GM18868 (cell line): Measurements from ENCODE around the gene MTCH1.

ENCODE experiments used
- ATAC-seq: cut with Tn5 transposase; IDR thresholded peaks from one replicate; pipeline ENCODE4 v1.9.1; 2021; ENCODE audit warnings: mild to moderate bottlenecking, moderate library complexity; ENCODE audit not compliant: unreplicated experiment

MTCH1 gene

DNA sequence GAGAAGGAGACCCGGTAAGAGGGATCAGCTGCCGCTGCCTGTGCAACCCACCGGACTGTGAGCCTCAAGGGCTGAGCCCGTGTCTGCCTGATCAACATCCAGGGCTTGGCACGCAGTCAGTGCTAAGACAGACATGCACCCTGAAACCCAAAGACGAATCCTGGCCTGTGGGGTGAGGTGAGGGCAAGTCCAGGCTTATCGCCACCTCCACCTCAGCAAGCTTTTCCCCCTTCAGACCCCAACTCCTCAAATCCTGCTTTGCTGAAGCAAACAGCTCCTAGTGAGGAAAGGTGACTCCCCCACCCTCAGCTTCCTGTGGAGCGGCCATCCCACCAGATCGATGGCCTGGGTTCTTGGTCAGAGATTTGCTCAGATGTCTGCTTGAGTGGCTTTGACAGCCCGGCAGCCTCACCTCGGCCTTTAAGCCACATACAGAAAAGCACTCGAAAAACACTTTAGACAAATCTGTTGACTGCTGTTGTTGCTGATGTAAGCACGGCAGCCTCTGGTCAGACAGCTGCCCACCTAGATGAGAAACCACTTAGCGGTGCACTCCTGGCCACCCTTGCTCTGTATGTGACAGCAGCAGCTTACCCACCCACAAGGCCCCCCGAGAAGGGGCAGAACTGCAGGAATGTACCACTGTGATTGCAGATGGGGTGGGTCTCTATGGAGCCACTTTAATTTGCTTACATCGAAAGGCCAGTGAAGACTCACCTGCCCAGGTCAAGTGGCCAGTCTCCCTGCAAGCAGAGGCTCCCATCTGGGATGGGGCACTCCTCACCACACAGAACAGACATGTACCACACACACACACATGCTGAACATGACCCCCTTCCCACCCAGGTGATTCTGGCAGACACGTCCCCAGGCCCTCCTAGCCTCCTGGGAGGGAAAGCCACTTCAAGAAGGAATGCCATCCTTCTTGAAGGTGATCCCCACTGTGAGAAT lies 14.8 kb downstream of the MTCH1 start:
- ATAC-seq = no peak

GRCh38 chr6:36969988-36970891 lies 15.8 kb downstream of the MTCH1 start:
- ATAC-seq = no peak

- ATAC-seq = no peak
Measured at GRCh38 chr6:36969240-36969691, 16.7 kb downstream of the MTCH1 start.

GRCh38 chr6:36968266-36968977 lies 17.6 kb downstream of the MTCH1 start:
- ATAC-seq = no peak

GRCh38 chr6:36967757-36968156 lies 18.2 kb downstream of the MTCH1 start:
- ATAC-seq = no peak

DNA sequence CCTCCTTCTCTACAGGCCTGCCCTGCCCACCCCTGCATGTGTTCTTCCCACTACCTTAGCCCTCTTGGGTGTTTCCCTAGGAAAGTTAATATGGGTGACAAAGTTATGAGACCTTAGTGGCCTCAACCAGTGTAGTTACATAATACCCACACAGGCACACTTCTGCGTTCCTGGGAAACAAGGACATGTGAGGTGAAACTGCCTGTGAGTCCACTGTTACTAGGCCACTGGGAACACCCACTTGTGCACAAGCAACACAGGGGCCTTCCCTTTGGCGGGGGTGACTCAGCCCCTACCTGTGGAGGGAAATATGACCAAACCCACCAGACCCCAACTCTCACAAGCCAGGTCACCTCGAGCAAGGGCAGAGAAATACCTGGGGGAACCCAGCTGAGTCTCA lies 18.7 kb downstream of the MTCH1 start:
- ATAC-seq = no peak

- ATAC-seq = no peak
Measured at GRCh38 chr6:36964908-36965307, 21.1 kb downstream of the MTCH1 start.

DNA sequence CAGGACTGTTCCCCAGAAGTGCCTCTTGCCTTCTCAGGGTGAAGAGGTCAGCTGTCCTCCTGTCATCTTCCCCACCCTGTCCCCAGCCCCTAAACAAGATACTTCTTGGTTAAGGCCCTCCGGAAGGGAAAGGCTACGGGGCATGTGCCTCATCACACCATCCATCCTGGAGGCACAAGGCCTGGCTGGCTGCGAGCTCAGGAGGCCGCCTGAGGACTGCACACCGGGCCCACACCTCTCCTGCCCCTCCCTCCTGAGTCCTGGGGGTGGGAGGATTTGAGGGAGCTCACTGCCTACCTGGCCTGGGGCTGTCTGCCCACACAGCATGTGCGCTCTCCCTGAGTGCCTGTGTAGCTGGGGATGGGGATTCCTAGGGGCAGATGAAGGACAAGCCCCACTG lies 21.6 kb downstream of the MTCH1 start:
- ATAC-seq = no peak

- no peak for ATAC-seq
Measured at GRCh38 chr6:36963451-36964290, 22.3 kb downstream of the MTCH1 start.

GRCh38 chr6:36962874-36963273 lies 23.1 kb downstream of the MTCH1 start:
- ATAC-seq = peak; percentile 73

DNA sequence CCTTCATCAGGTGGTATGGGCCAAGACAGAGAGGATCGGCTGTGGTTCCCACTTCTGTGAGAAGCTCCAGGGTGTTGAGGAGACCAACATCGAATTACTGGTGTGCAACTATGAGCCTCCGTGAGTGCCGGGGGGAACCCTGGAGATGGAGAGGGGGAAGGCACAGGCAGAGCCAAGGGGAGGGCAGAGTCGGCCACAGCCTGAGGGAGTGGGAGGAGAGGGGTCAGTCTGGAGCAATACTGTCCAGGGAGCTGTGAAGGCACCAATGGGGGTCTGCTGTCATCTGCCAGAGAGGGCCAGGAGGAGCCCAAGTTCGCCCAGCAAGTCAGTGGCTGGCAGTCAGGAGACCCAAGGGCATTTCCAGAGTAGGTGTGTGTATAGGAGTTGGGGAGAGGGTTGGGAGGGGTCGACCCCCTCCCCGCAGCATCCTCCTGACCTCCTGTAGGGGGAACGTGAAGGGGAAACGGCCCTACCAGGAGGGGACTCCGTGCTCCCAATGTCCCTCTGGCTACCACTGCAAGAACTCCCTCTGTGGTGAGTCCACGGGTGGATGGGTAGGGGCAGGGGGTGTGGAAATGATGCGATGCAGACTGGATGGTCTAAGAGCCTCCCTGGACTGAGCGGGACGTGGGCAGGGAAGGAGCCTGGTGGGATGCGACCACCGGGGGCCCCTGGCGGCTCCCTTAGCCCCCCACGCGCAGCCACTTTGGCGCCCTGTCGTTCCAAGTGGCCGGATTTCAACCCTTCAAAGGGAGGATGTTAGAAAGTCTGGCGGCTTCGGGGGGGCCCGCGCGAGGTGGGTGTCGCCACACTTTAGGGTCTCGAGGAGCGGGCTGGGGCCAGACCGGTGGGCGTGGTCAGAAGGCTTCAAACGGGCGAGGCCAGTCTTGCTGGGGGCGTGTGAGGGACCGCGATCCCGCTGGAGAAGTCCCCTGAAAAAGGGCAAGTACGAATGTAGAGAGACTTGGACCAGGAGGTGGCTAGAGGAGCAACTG lies 24.3 kb downstream of the MTCH1 start:
- ATAC-seq = no peak

- ATAC-seq = no peak
Measured at GRCh38 chr6:36959555-36960250, 26.3 kb downstream of the MTCH1 start.

DNA sequence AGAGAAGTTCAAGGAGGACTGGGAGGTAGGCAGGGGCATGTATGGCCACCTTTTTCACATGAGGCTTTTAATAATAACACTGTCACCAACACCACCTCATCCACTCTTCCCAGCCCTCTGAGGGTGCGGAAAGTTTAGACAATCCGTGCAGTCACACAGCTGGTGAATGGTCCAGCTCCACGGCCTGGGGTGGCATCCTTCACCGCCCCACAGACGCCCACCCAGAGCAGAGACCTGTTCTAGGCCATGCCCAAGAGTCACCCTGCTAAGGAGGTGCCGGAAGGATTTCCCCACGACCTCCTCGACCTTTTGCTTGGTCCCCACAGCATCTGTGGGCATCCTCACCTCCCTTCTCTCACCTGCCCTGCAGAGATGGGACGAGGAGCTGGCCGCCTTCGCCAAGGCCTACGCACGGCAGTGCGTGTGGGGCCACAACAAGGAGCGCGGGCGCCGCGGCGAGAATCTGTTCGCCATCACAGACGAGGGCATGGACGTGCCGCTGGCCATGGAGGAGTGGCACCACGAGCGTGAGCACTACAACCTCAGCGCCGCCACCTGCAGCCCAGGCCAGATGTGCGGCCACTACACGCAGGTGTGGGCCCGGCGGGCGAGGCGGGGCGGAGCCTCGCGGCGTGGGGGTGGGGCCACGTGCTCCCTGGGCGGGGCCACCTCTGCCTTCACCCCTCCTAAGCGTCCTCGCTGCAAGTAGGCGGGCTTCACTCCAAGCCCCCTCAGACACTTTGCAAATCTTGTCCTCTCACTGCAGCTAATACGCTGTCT lies 27.0 kb downstream of the MTCH1 start:
- no peak for ATAC-seq

- no peak for ATAC-seq
Measured at GRCh38 chr6:36957773-36958271, 28.2 kb downstream of the MTCH1 start.

DNA sequence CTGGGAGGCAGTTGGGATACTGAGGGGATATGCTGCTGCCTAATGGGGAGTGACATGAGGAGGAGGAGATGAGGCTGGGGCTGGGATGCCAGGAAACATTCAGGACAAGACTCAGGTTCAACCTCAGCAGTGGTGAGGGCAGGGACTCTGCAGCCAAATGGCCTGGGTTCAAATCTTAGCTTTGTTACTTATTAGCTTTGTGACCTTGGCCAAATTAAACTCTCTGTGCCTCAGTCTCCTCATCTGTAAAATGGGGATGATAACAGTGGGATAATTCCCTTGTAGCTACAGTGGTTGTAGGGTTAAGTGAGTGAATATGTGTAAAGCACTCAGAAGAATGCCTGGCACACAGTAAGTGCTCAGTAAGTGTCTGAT lies 29.6 kb downstream of the MTCH1 start:
- ATAC-seq = no peak

DNA sequence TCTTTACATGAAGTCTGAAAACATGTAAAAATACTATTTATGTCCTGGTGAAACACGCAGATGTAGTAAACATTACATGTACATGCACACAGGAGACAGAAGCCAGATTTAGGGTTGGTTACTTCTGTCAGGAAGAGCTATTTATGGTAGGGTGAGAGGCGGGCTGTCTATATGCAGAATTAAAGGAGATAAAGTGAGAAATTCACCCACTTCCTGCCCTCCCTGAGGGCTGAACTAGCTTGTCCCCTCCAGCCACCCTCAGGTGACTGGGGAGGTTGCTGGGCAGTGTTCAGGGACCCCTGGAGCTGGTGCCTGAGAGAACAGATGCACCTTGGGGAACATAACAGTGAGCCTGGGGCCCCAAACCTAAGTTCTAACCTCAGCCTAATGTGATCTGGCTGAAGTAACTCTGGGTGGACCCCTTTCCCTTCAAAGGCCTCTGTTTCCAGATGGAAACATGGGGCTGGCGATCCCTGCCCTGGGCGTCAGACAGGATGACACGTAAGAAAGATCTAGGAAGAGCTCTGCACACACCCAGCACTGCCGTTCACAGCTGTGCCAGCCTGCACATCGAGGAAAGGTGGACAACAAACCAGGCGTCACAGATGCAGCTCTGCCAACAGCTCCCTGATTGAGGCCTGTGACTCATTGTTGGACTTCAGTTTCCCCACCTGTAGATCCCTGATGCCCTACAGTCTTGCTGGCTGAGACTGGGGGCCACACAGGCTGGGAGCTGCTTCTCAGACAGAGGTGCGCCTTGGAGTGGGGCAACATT lies 30.1 kb downstream of the MTCH1 start:
- no peak for ATAC-seq

DNA sequence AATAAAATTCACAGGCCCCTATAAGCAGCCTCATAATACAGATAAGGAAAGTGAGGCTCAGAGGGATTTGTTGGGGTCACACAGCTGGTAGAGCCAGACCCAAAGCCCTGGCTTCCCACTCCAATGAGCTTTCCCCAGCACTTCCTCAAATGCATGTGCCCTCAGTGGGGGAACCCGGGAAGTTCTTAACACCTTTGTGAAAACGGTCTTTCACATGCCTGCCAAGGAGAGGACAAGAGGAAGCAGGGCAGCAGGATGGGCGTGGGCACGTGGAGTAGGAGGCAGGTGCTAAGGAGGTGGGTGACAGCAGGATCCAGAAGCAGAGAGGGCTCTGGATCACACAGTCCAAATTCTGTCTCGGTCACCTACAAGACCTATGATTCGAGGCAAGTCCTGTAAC lies 30.9 kb downstream of the MTCH1 start:
- no peak for ATAC-seq
